Keratinocyte (primary cell): ENCODE results near the gene TARS2. TPM values are rescaled to one million over a fixed set of nuclear protein-coding genes. Genes with fewer than 3 reads are reported as not detected.

ENCODE experiments used
- DNase-seq: peaks from one replicate; pipeline ENCODE4 v3.0.0-alpha.2; 2011; ENCODE audit warnings: low read depth, missing footprints, low spot score
- FAIRE-seq: peaks from 2 replicates; lab custom pipeline; 2011; peaks lifted over from hg19 to GRCh38; lab: Jason Lieb, UNC
- H2AFZ ChIP-seq: 2 replicates; pipeline ENCODE4 v1.6.0; 2012; ENCODE audit warnings: low read length, control low read depth, inconsistent platforms; ENCODE audit not compliant: control insufficient read depth
- H3K27ac ChIP-seq: 2 replicates; pipeline ENCODE4 v1.5.1; 2011; ENCODE audit warnings: low read length; ENCODE audit not compliant: control insufficient read depth, insufficient read depth
- H3K27me3 ChIP-seq: 3 replicates; pipeline ENCODE4 v1.6.0; 2011; ENCODE audit warnings: low read length; ENCODE audit not compliant: control insufficient read depth, insufficient read depth; ENCODE audit errors: extremely low read depth
- H3K36me3 ChIP-seq, 2 experiments: 2 replicates in 1 of 2; 3 replicates in 1 of 2; pipeline ENCODE4 v1.5.1; 2011; ENCODE audit warnings: low read length in 2 of 2, mild to moderate bottlenecking in 1 of 2; ENCODE audit not compliant: control insufficient read depth in 2 of 2, insufficient read depth in 2 of 2; ENCODE audit errors: extremely low read depth in 1 of 2
- H3K4me1 ChIP-seq: 3 replicates; pipeline ENCODE4 v1.5.1; 2011; ENCODE audit warnings: low read length; ENCODE audit not compliant: control insufficient read depth, insufficient read depth; ENCODE audit errors: extremely low read depth
- H3K4me2 ChIP-seq: 3 replicates; pipeline ENCODE4 v1.6.0; 2011; ENCODE audit warnings: low read depth, low read length; ENCODE audit not compliant: control insufficient read depth, insufficient read depth; ENCODE audit errors: extremely low read depth
- H3K4me3 ChIP-seq, 3 experiments: fragments of 200-600 bp in 1 of 3; sonication (generic) in 1 of 3; 2 replicates in 2 of 3; 3 replicates in 1 of 3; pipeline ENCODE4 v1.5.1; 2011 to 2016; ENCODE audit warnings: low read length in 3 of 3, mild to moderate bottlenecking in 3 of 3, control low read depth in 2 of 3, inconsistent platforms in 1 of 3, low read depth in 1 of 3, mixed read lengths in 1 of 3, mixed run types in 1 of 3, moderate library complexity in 1 of 3; ENCODE audit not compliant: control insufficient read depth in 2 of 3, insufficient read depth in 2 of 3; ENCODE audit errors: extremely low read depth in 1 of 3
- H3K79me2 ChIP-seq: 2 replicates; pipeline ENCODE4 v1.6.0; 2012; ENCODE audit warnings: low read length; ENCODE audit not compliant: control insufficient read depth, insufficient read depth
- H3K9ac ChIP-seq: 3 replicates; pipeline ENCODE4 v1.6.0; 2011; ENCODE audit warnings: low read length; ENCODE audit not compliant: control insufficient read depth, insufficient read depth; ENCODE audit errors: extremely low read depth
- H3K9me1 ChIP-seq: 3 replicates; pipeline ENCODE4 v1.6.0; 2011; ENCODE audit warnings: low read length; ENCODE audit not compliant: control insufficient read depth, insufficient read depth; ENCODE audit errors: extremely low read depth
- H3K9me3 ChIP-seq: 2 replicates; pipeline ENCODE4 v1.5.1; 2012; ENCODE audit warnings: low read depth, low read length; ENCODE audit not compliant: control insufficient read depth
- H4K20me1 ChIP-seq: 3 replicates; pipeline ENCODE4 v1.6.0; 2011; ENCODE audit warnings: low read length; ENCODE audit not compliant: control insufficient read depth, insufficient read depth; ENCODE audit errors: extremely low read depth
- CTCF ChIP-seq, 3 experiments: IDR thresholded peaks in 1 of 3; conservative IDR thresholded peaks in 1 of 3; optimal IDR thresholded peaks in 1 of 3; 2 replicates in 2 of 3; 3 replicates in 1 of 3; pipeline versions ENCODE3 to v1.5.1; 2011; ENCODE audit warnings: low read length in 3 of 3, mild to moderate bottlenecking in 3 of 3, moderate library complexity in 2 of 3, control low read depth in 1 of 3, inconsistent platforms in 1 of 3; ENCODE audit not compliant: insufficient read depth in 2 of 3; ENCODE audit errors: extremely low read depth in 1 of 3
- EZH2 ChIP-seq: IDR thresholded peaks from one replicate; pipeline ENCODE4 v1.6.1; 2012; ENCODE audit warnings: inconsistent platforms, mild to moderate bottlenecking, low read length, moderate library complexity
- dilution Hi-C: fragments of 300-500 bp; cut with MboI; formaldehyde crosslinking; loops from one replicate; pipeline ENCODE4 v1.7.0; 2020; ENCODE audit warnings: low sequenced_read_pairs; ENCODE audit not compliant: extremely low pct_ligation_motif_present
- polyA plus RNA-seq, 5 experiments: library from polyadenylated mRNA; depleted of rRNA in 3 of 5; stranded (reverse) in 3 of 5; stranded (forward) in 1 of 5; unstranded in 1 of 5; fragments of >200 nt; gene quantifications; 1 replicate in 1 of 5; 2 replicates in 3 of 5; 3 replicates in 1 of 5; pipeline versions ENCODE4 v1.2.1 to v1.2.3, GENCODE V29; 2011 to 2012; ENCODE audit warnings: missing spikeins in 2 of 5, low read depth in 1 of 5, low replicate concordance in 1 of 5

Gene TARS2
- polyA plus RNA-seq, 1 donor (not counting 4 experiments of a cell fraction or from before 2014, with no cell fraction given) = 28.4 TPM

- Histone ChIP-seq H3K79me2 (no peaks in the 10 kb centered on the region), H2AFZ (no peak overlapping the region), H3K27ac (no peak overlapping the region), H3K9ac (no peak overlapping the region), H3K27me3 (no peaks in the 10 kb centered on the region), H3K9me3 (no peaks in the 10 kb centered on the region), H3K4me3 (peak overlapping the region in 1 of 3 experiments; percentile 53), H3K9me1 (no peaks in the 10 kb centered on the region), H3K36me3 (no peaks in the 10 kb centered on the region), H3K4me1 (peaks cover 19% of the 10 kb centered on the region), H3K4me2 (no peak overlapping the region), H4K20me1 (no peaks in the 10 kb centered on the region)
- dilution Hi-C loops = no loop called here
- TF ChIP-seq EZH2 = no peak
- no peak for TF ChIP-seq CTCF (optimal IDR thresholded peaks at IDR 0.05 in 1 of 3, IDR thresholded peaks at IDR 0.05 in 1 of 3, conservative IDR thresholded peaks at IDR 0.05 in 1 of 3; ENCODE audit: extremely low read depth in 1 of 3, insufficient read depth in 2 of 3, low read length in 3 of 3)
- no peak for FAIRE-seq
- DNase-seq = no peak
Observed at GRCh38 chr1:150550222-150551050, 63.2 kb downstream of the TARS2 start.

GRCh38 chr1:150551051-150551783 is 64.0 kb downstream of the TARS2 start:
- no peak for DNase-seq
- Histone ChIP-seq H3K9me1 (no peaks in the 10 kb centered on the region), H3K27me3 (no peaks in the 10 kb centered on the region), H4K20me1 (no peaks in the 10 kb centered on the region), H3K36me3 (no peaks in the 10 kb centered on the region), H3K9me3 (no peaks in the 10 kb centered on the region), H3K4me3 (no peak overlapping the region), H3K79me2 (no peaks in the 10 kb centered on the region), H3K4me1 (peaks cover 19% of the 10 kb centered on the region), H3K9ac (no peak overlapping the region), H3K4me2 (no peak overlapping the region), H2AFZ (no peak overlapping the region), H3K27ac (no peak overlapping the region)
- no peak for FAIRE-seq
- TF ChIP-seq EZH2 (no peak), CTCF (optimal IDR thresholded peaks at IDR 0.05 in 1 of 3, IDR thresholded peaks at IDR 0.05 in 1 of 3, conservative IDR thresholded peaks at IDR 0.05 in 1 of 3; ENCODE audit: extremely low read depth in 1 of 3, insufficient read depth in 2 of 3, low read length in 3 of 3) (no peak)
- dilution Hi-C loops = no loop called here
